HCT116 (cell line): ENCODE data around the gene EEF1AKMT4. TPM values are rescaled to one million over a fixed set of nuclear protein-coding genes. Genes with fewer than 3 reads are reported as not detected.

ENCODE experiments used
- ATAC-seq: fragments of 200-7000 bp; cut with Tn5 transposase; 2 replicates; pipeline ENCODE4 v1.9.1; 2020; ENCODE audit warnings: mild to moderate bottlenecking, moderate library complexity
- BruUV-seq: library from RNA; stranded (reverse); fragments of 400-500 nt; replicated peaks from 2 replicates; lab custom pipeline; 2021; lab: Mats Ljungman, UMichigan
- CTCF ChIA-PET: fragments of 300-600 bp; sonication (Branson Sonifier 250); formaldehyde crosslinking; loops from one replicate; lab custom pipeline; 2021; ENCODE audit warnings: antibody characterized with exemption; lab: Charles Lee
- POLR2A ChIA-PET: fragments of 300-600, 350-600 bp; sonication (Branson Sonifier 250); formaldehyde crosslinking; loops from one replicate; lab custom pipeline; 2021; ENCODE audit warnings: antibody characterized with exemption; lab: Charles Lee
- RAD21 ChIA-PET, 2 experiments: fragments of 300-600 bp; sonication (Branson Sonifier 250); formaldehyde crosslinking; loops; one replicate each; lab custom pipeline; 2023; ENCODE audit warnings: low total read pairs in 2 of 2; ENCODE audit not compliant: uncharacterized antibody in 2 of 2, unreplicated experiment in 2 of 2, low non-redundant PET in 1 of 2; lab: Charles Lee
- DNase-seq: peaks from one replicate; pipeline ENCODE4 v3.0.0-alpha.2; 2010; ENCODE audit warnings: low read depth, low spot score
- H2AFZ ChIP-seq: fragments of 200-600 bp; shearing (Covaris generic), sonication (generic); 2 replicates; pipeline ENCODE4 v1.6.1; 2017; ENCODE audit warnings: low read depth, mixed run types, mixed read lengths, antibody characterized with exemption, low read length; ENCODE audit not compliant: poor library complexity, severe bottlenecking
- H3K27ac ChIP-seq: 2 replicates; pipeline ENCODE4 v1.5.1; 2012; ENCODE audit warnings: low read depth, low read length
- H3K27me3 ChIP-seq: fragments of 200-600 bp; sonication (generic); 2 replicates; pipeline ENCODE4 v1.6.1; 2016; ENCODE audit warnings: mixed run types, low read length, mixed read lengths; ENCODE audit not compliant: insufficient read depth
- H3K36me3 ChIP-seq, 2 experiments: fragments of 200-500 bp in 1 of 2; fragments of 200-600 bp in 1 of 2; sonication (Bioruptor generic) in 1 of 2; sonication (generic) in 1 of 2; 2 replicates each; pipeline versions ENCODE4 v1.5.1 to v1.6.1; 2014 to 2016; ENCODE audit warnings: low read length in 2 of 2, inconsistent platforms in 1 of 2, mixed read lengths in 1 of 2, mixed run types in 1 of 2; ENCODE audit not compliant: insufficient read depth in 2 of 2, control insufficient read depth in 1 of 2
- H3K4me1 ChIP-seq, 2 experiments: fragments of 200-600 bp in 1 of 2; sonication (generic) in 1 of 2; 2 replicates each; pipeline versions ENCODE4 v1.5.1 to v1.6.1; 2012 to 2017; ENCODE audit warnings: low read length in 2 of 2, inconsistent platforms in 1 of 2, mild to moderate bottlenecking in 1 of 2, mixed read lengths in 1 of 2, mixed run types in 1 of 2, moderate library complexity in 1 of 2; ENCODE audit not compliant: insufficient read depth in 2 of 2, control insufficient read depth in 1 of 2
- H3K4me2 ChIP-seq: fragments of 200-600 bp; sonication (generic); 2 replicates; pipeline ENCODE4 v1.6.1; 2017; ENCODE audit warnings: mixed run types, low read length, mixed read lengths
- H3K4me3 ChIP-seq, 2 experiments: fragments of 200-600 bp in 1 of 2; sonication (generic) in 1 of 2; replicated peaks in 1 of 2; 2 replicates each; pipeline ENCODE4 v1.5.1; 2011 to 2016; ENCODE audit warnings: low read length in 2 of 2, control low read depth in 1 of 2, low read depth in 1 of 2, mild to moderate bottlenecking in 1 of 2, mixed read lengths in 1 of 2, mixed run types in 1 of 2
- H3K79me2 ChIP-seq: fragments of 200-600 bp; sonication (generic); 2 replicates; pipeline ENCODE4 v1.6.1; 2017; ENCODE audit warnings: mild to moderate bottlenecking, mixed run types, low read length, moderate library complexity, mixed read lengths; ENCODE audit not compliant: insufficient read depth
- H3K9ac ChIP-seq: fragments of 200-600 bp; sonication (generic); 2 replicates; pipeline ENCODE4 v1.6.1; 2016; ENCODE audit warnings: low read length, mixed read lengths
- H3K9me2 ChIP-seq: fragments of 200-600 bp; sonication (generic), shearing (Covaris generic); 2 replicates; pipeline ENCODE4 v1.6.1; 2017; ENCODE audit warnings: mixed run types, mild to moderate bottlenecking, moderate library complexity; ENCODE audit not compliant: insufficient read depth
- H3K9me3 ChIP-seq, 2 experiments: fragments of 200-500 bp in 1 of 2; fragments of 200-600 bp in 1 of 2; sonication (Bioruptor generic) in 1 of 2; sonication (generic) in 1 of 2; 2 replicates each; pipeline ENCODE4 v1.6.1; 2014 to 2017; ENCODE audit warnings: low read length in 2 of 2, mixed read lengths in 2 of 2, inconsistent platforms in 1 of 2, low read depth in 1 of 2, mild to moderate bottlenecking in 1 of 2, mixed run types in 1 of 2, moderate library complexity in 1 of 2; ENCODE audit not compliant: control insufficient read depth in 1 of 2, insufficient read depth in 1 of 2
- H4K20me1 ChIP-seq: fragments of 200-600 bp; sonication (generic), shearing (Covaris generic); 2 replicates; pipeline ENCODE4 v1.6.1; 2017; ENCODE audit warnings: mixed run types, mild to moderate bottlenecking, moderate library complexity; ENCODE audit not compliant: insufficient read depth
- ATF3 ChIP-seq: IDR thresholded peaks from 2 replicates; pipeline ENCODE4 v1.6.1; 2012
- CEBPB ChIP-seq: IDR thresholded peaks from 2 replicates; pipeline ENCODE4 v1.6.1; 2012; ENCODE audit warnings: low read depth
- CTCF ChIP-seq, 3 experiments: fragments of 200-600 bp in 1 of 3; sonication (generic) in 1 of 3; IDR thresholded peaks in 2 of 3; conservative IDR thresholded peaks in 1 of 3; 2 replicates each; pipeline ENCODE4 v1.5.1; 2012 to 2017; ENCODE audit warnings: low read depth in 2 of 3, low read length in 2 of 3, antibody characterized with exemption in 1 of 3, borderline replicate concordance in 1 of 3, control low read depth in 1 of 3, mild to moderate bottlenecking in 1 of 3, mixed read lengths in 1 of 3, mixed run types in 1 of 3, moderate library complexity in 1 of 3; ENCODE audit not compliant: insufficient read depth in 1 of 3
- EGR1 ChIP-seq: IDR thresholded peaks from 2 replicates; pipeline ENCODE4 v1.6.1; 2012; ENCODE audit warnings: low read depth
- ELF1 ChIP-seq: IDR thresholded peaks from 2 replicates; pipeline ENCODE4 v1.6.1; 2012; ENCODE audit warnings: low read depth, borderline replicate concordance
- EZH2phosphoT487 ChIP-seq: fragments of 200-600 bp; IDR thresholded peaks from 2 replicates; pipeline ENCODE4 v1.6.1; 2018; ENCODE audit warnings: antibody characterized with exemption, borderline replicate concordance
- FOSL1 ChIP-seq: IDR thresholded peaks from 2 replicates; pipeline ENCODE4 v1.6.1; 2012; ENCODE audit warnings: low read depth
- JUND ChIP-seq: IDR thresholded peaks from 2 replicates; pipeline ENCODE4 v1.6.1; 2012
- POLR2A ChIP-seq: IDR thresholded peaks from 2 replicates; pipeline ENCODE4 v1.7.0; 2011; ENCODE audit warnings: borderline replicate concordance; ENCODE audit not compliant: insufficient read depth, insufficient read length; ENCODE audit errors: extremely low read depth
- REST ChIP-seq: IDR thresholded peaks from 2 replicates; pipeline ENCODE4 v1.6.1; 2012; ENCODE audit warnings: low read depth
- SIN3A ChIP-seq: IDR thresholded peaks from 2 replicates; pipeline ENCODE4 v1.6.1; 2012; ENCODE audit warnings: low read depth
- SP1 ChIP-seq: IDR thresholded peaks from 2 replicates; pipeline ENCODE4 v1.6.1; 2012; ENCODE audit warnings: low read depth
- SRF ChIP-seq: IDR thresholded peaks from 2 replicates; pipeline ENCODE4 v1.6.1; 2012; ENCODE audit warnings: low read depth
- YY1 ChIP-seq: IDR thresholded peaks from 2 replicates; pipeline ENCODE4 v1.6.1; 2011; ENCODE audit warnings: low read length, low read depth, moderate library complexity, mild to moderate bottlenecking; ENCODE audit not compliant: insufficient replicate concordance; ENCODE audit errors: extremely low read depth
- ZBTB33 ChIP-seq: IDR thresholded peaks from 2 replicates; pipeline ENCODE4 v1.6.1; 2011; ENCODE audit warnings: mild to moderate bottlenecking, low read length, moderate library complexity; ENCODE audit not compliant: insufficient replicate concordance; ENCODE audit errors: extremely low read depth
- ZFX ChIP-seq: fragments of 450-650 bp; IDR thresholded peaks from 2 replicates; pipeline ENCODE4 v1.6.1; 2017
- ZNF274 ChIP-seq: fragments of 200-500 bp; sonication (Bioruptor generic); IDR thresholded peaks from 2 replicates; pipeline ENCODE4 v1.6.1; 2014; ENCODE audit warnings: mild to moderate bottlenecking, low read depth, low read length, inconsistent platforms
- intact Hi-C: fragments of 100-400 bp; cut with micrococcal nuclease; formaldehyde crosslinking; loops from 2 replicates; pipeline ENCODE4 v1.10.0; 2022
- total RNA-seq: library from RNA; stranded (reverse); gene quantifications from one replicate; pipeline ENCODE4 v1.2.1, GENCODE V29; 2021; ENCODE audit not compliant: unreplicated experiment

The EEF1AKMT4 gene
- total RNA-seq, 1 experiment from 2014 or later, result 10.5 TPM

- DNase-seq, result no peak
- CTCF ChIA-PET, result interaction anchor here (0.7 to 1.4 kb wide), 4 partner anchors 10 to 377 kb away, joined by 3 to 7 read pairs (median 4); partner anchors contain the start of gene PARL
- peak overlapping the region; percentile 54 for H2AFZ ChIP-seq
These were observed 12.6 kb downstream of the EEF1AKMT4 start for GRCh38 chr3:184261854-184262763.

More at GRCh38 chr3:184261854-184262763, 12.6 kb downstream of the EEF1AKMT4 start:
- peak; percentile 58 for ATAC-seq
- intact Hi-C loops, result no loop called here
- Histone ChIP-seq H3K36me3 (no peaks in the 10 kb centered on the region; a peak in 1 of 4 replicates), H3K4me2 (peak overlapping the region; percentile 92), H3K4me3 (peak overlapping the region; percentile 50 to 63), H3K9me2 (no peaks in the 10 kb centered on the region), H3K9me3 (no peaks in the 10 kb centered on the region), H3K9ac (peak overlapping the region; percentile 62), H3K27me3 (no peaks in the 10 kb centered on the region), H3K27ac (peak overlapping the region; percentile 46; the same call in 1 of the 2 replicates), H3K4me1 (peaks cover 3 to 24% of the 10 kb centered on the region in 2 experiments; a peak in 3 of 4 replicates), H4K20me1 (no peaks in the 10 kb centered on the region), H3K79me2 (no peaks in the 10 kb centered on the region)
- POLR2A ChIA-PET, result no interaction called here
- no peak for TF ChIP-seq YY1
- TF ChIP-seq SRF, result no peak
- no peak for TF ChIP-seq FOSL1
- no peak for TF ChIP-seq EZH2phosphoT487
- no peak for TF ChIP-seq ATF3
- TF ChIP-seq ZFX, result no peak
- no peak for TF ChIP-seq CTCF (IDR thresholded peaks at IDR 0.05 in 2 of 3, conservative IDR thresholded peaks at IDR 0.05 in 1 of 3; ENCODE audit: borderline replicate concordance in 1 of 3, insufficient read depth in 1 of 3, low read depth in 2 of 3, low read length in 2 of 3)
- TF ChIP-seq CEBPB, result no peak
- no peak for TF ChIP-seq SIN3A
- no peak for TF ChIP-seq REST
- no peak for TF ChIP-seq SP1
- no peak for TF ChIP-seq EGR1
- no peak for TF ChIP-seq ZNF274
- TF ChIP-seq POLR2A, result no peak
- TF ChIP-seq ZBTB33, result no peak
- TF ChIP-seq ELF1, result no peak
- TF ChIP-seq JUND, result no peak
- RAD21 ChIA-PET, result no interaction called here
- TSS peak; percentile 53 for BruUV-seq
